ENCODE results near the gene ARHGAP26. TPM values are rescaled to one million over a fixed set of nuclear protein-coding genes. Genes with fewer than 3 reads are reported as not detected.

The ARHGAP26 gene
- total RNA-seq, 1 experiment from 2014 or later, result 65.5 TPM

DNA sequence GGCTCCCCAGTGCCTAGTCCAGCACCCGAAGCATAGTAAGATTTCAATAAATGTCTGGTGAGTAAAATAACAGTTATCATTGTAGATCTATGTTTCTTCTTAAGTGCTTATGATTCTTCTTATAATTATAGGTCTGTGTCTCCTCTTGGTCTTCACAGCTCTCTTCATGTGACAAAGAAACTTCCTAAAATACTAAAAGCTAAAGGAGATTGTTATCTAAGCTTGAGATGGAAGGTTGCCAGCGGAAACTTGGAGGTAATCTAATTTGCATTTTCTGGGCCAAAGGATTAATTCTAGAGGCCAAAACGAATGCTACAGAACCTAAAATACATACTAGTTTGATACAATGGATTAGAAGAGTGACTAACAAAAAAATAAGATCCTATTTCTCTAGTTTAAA is 13.6 kb upstream of the ARHGAP26 start:
- ATAC-seq (no peak), DNase-seq (ENCODE audit: low read depth, low spot score) (no peak)
- CTCF ChIA-PET, result no interaction called here
- no peak overlapping the region for H3K27ac ChIP-seq (ENCODE audit: low read length)
- H3K9me3 ChIP-seq (ENCODE audit: control insufficient read depth, insufficient read depth, low read depth, low read length), result no peaks in the 10 kb centered on the region
- no peaks in the 10 kb centered on the region for H3K27me3 ChIP-seq (ENCODE audit: control insufficient read depth, insufficient read depth, low read length)
- intact Hi-C loops (cut with micrococcal nuclease; ENCODE audit: unreplicated experiment) (no loop called here), in situ Hi-C loops (cut with HindIII; ENCODE audit: low pct_unique_long_range_greater_than_20kb, low sequenced_read_pairs) (no loop called here)
- TF ChIP-seq, protein P1, sequence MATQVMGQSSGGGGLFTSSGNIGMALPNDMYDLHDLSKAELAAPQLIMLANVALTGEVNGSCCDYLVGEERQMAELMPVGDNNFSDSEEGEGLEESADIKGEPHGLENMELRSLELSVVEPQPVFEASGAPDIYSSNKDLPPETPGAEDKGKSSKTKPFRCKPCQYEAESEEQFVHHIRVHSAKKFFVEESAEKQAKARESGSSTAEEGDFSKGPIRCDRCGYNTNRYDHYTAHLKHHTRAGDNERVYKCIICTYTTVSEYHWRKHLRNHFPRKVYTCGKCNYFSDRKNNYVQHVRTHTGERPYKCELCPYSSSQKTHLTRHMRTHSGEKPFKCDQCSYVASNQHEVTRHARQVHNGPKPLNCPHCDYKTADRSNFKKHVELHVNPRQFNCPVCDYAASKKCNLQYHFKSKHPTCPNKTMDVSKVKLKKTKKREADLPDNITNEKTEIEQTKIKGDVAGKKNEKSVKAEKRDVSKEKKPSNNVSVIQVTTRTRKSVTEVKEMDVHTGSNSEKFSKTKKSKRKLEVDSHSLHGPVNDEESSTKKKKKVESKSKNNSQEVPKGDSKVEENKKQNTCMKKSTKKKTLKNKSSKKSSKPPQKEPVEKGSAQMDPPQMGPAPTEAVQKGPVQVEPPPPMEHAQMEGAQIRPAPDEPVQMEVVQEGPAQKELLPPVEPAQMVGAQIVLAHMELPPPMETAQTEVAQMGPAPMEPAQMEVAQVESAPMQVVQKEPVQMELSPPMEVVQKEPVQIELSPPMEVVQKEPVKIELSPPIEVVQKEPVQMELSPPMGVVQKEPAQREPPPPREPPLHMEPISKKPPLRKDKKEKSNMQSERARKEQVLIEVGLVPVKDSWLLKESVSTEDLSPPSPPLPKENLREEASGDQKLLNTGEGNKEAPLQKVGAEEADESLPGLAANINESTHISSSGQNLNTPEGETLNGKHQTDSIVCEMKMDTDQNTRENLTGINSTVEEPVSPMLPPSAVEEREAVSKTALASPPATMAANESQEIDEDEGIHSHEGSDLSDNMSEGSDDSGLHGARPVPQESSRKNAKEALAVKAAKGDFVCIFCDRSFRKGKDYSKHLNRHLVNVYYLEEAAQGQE (IDR thresholded peaks at IDR 0.05; ENCODE audit: insufficient read depth in 1 of 2, low read depth in 2 of 2, low read length in 1 of 2), result no peak
- no peak for TF ChIP-seq TCF7L2 (IDR thresholded peaks at IDR 0.05; ENCODE audit: low read depth, low read length)
- TF ChIP-seq POLR2AphosphoS5 (IDR thresholded peaks at IDR 0.05; ENCODE audit: low read depth, low read length), result no peak
- TF ChIP-seq SIN3A (IDR thresholded peaks at IDR 0.05; ENCODE audit: borderline replicate concordance, insufficient read depth, low read depth, low read length), result no peak
- TF ChIP-seq, protein P2, sequence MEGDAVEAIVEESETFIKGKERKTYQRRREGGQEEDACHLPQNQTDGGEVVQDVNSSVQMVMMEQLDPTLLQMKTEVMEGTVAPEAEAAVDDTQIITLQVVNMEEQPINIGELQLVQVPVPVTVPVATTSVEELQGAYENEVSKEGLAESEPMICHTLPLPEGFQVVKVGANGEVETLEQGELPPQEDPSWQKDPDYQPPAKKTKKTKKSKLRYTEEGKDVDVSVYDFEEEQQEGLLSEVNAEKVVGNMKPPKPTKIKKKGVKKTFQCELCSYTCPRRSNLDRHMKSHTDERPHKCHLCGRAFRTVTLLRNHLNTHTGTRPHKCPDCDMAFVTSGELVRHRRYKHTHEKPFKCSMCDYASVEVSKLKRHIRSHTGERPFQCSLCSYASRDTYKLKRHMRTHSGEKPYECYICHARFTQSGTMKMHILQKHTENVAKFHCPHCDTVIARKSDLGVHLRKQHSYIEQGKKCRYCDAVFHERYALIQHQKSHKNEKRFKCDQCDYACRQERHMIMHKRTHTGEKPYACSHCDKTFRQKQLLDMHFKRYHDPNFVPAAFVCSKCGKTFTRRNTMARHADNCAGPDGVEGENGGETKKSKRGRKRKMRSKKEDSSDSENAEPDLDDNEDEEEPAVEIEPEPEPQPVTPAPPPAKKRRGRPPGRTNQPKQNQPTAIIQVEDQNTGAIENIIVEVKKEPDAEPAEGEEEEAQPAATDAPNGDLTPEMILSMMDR (IDR thresholded peaks at IDR 0.05), result no peak
- H3K4me1 ChIP-seq (ENCODE audit: control insufficient read depth, insufficient read depth, low read length), result no peaks in the 10 kb centered on the region
- POLR2A ChIA-PET, result no interaction called here
- no TSS peak for BruUV-seq (replicated peaks)
- H3K4me3 ChIP-seq (ENCODE audit: low read depth in 2 of 2, low read length in 2 of 2), result no peak overlapping the region
- no peaks in the 10 kb centered on the region for H3K36me3 ChIP-seq (ENCODE audit: control insufficient read depth, insufficient read depth, low read length)

DNA sequence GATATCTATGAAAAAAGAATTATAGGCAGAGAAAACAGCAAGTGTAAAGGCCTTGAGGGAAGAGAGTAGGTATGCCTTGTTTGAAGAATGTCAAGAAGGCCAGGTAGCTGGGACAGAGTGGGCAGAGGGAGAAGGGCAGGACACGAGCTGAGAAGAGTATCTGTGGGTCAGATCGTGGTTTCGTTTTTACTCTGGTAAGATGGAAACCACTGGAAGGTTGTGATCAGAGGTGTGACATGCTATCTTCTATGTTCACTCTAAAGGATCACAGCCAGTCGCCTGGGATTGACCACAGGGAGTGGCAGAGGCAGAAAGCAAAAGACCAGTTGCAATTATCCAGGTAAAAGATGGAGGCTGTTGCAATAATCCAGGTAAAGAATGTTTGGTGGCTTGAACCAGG is 12.6 kb upstream of the ARHGAP26 start:
- DNase-seq (ENCODE audit: low read depth, low spot score), result no peak
- Histone ChIP-seq H3K9me3 (ENCODE audit: control insufficient read depth, insufficient read depth, low read depth, low read length) (no peaks in the 10 kb centered on the region), H3K27ac (ENCODE audit: low read length) (no peak overlapping the region), H3K27me3 (ENCODE audit: control insufficient read depth, insufficient read depth, low read length) (no peaks in the 10 kb centered on the region), H3K4me3 (ENCODE audit: low read depth in 2 of 2, low read length in 2 of 2) (no peak overlapping the region), H3K36me3 (ENCODE audit: control insufficient read depth, insufficient read depth, low read length) (no peaks in the 10 kb centered on the region), H3K4me1 (ENCODE audit: control insufficient read depth, insufficient read depth, low read length) (no peaks in the 10 kb centered on the region)
- ATAC-seq, result no peak
- TF ChIP-seq TCF7L2 (IDR thresholded peaks at IDR 0.05; ENCODE audit: low read depth, low read length) (no peak), SIN3A (IDR thresholded peaks at IDR 0.05; ENCODE audit: borderline replicate concordance, insufficient read depth, low read depth, low read length) (no peak), POLR2AphosphoS5 (IDR thresholded peaks at IDR 0.05; ENCODE audit: low read depth, low read length) (no peak)
- TF ChIP-seq, protein P1 (IDR thresholded peaks at IDR 0.05; ENCODE audit: insufficient read depth in 1 of 2, low read depth in 2 of 2, low read length in 1 of 2), result no peak
- TF ChIP-seq, protein P2 (IDR thresholded peaks at IDR 0.05), result no peak
- ChIA-PET CTCF (no interaction called here), POLR2A (no interaction called here)
- in situ Hi-C loops (cut with HindIII; ENCODE audit: low pct_unique_long_range_greater_than_20kb, low sequenced_read_pairs), result no loop called here
- intact Hi-C loops (cut with micrococcal nuclease; ENCODE audit: unreplicated experiment), result no loop called here
- BruUV-seq (replicated peaks), result no TSS peak
